ENCODE results near the gene GPD1L.
"Not testable (repeated sequence)": the region's sequence is repeated elsewhere in the genome, so short reads cannot be mapped to it uniquely, and the experiment has no call there.

GPD1L gene

DNA sequence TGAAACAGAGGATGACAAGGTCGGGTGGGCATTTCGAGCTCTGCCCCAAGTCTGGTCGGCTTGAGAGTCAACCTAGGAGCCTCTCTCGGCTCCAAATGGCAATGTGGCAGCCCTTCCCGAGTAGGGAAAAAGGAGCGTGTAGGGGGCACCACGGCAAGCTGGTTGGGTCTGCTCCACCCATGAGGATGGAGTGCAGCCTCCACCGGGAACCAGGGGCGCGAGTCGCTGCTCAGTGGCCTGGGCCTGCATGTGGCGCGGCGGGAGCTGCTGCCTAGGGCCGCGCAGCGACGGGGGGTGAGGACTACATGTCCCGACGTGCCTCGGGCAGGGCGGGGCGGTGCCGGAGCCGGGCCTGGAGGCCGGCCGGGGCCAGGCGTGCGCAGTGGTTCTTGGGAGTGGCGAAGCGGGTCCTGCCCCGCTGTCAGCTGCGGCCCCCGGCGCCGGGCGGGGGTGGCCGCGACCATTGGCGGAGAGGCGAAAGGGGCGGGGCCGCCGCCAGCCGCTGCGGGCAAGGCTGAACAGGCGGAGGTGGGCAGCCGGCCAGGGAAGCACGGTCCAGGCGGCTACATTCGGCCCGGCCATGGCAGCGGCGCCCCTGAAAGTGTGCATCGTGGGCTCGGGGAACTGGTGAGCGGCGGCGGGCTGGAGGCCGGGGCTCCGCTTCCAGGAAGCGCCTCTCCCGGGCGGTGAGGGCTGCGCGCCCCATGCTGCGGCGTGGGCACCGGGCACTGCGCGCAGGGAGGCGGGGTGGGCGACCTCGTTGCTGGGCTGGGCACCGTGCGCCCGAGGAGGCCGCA, at the start of gene GPD1L:
Gene GPD1L (plus strand): TSS at position 489 of the 797 bp plus-strand sequence. CDS start 92 bp downstream, at position 581.
- peak; percentile 56 for DNase-seq (ENCODE audit: low read depth)

DNA sequence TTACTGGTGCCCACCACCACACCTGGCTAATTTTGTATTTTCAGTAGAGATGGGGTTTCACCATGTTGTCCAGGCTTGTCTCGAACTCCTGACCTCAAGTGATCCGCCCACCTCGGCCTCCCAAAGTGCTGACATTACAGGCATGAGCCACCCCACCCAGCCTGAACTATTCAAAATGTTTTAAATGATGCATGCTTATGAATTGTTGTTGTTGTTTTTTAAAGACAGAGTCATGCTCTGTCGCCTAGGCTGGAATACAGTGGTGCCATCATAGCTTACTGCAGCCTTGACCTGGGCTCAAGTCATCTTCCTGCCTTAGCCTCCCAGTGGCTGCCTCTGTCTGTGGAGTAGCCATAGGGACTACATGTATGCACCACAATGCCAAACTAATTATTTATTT, 48.0 kb upstream of the GPD1L start:
- not testable (repeated sequence) for DNase-seq (ENCODE audit: low read depth)

DNA sequence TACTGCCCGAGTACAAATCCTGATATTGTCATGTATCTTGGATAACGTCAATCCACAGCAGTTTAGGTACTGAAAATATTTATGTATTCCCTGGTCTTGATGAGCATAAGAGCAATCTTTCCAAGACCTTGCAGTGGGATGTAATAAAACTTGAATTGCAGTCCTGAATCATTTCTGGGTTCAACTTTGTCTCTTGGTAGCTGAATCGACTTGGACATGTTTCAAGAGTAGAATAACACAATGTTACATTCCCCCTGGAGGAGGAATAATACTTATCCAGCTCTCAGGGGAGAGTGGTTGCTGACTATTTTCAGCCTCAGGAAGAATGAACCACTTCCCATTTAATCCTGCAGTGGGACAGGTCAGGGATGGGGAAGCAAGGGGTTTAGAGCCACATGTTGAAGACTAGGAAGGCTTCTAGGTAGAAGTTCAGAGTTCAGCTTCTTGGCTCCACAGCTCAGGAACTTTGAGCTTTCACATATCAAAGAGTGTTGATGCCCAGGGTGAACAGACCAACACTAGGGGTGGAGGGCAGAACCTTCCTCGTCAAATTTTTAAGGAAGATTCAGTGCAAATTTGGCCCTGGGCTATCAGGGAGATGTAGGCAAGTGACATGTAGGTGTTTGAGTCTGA, 43.4 kb upstream of the GPD1L start:
- no peak for DNase-seq (ENCODE audit: low read depth)

DNA sequence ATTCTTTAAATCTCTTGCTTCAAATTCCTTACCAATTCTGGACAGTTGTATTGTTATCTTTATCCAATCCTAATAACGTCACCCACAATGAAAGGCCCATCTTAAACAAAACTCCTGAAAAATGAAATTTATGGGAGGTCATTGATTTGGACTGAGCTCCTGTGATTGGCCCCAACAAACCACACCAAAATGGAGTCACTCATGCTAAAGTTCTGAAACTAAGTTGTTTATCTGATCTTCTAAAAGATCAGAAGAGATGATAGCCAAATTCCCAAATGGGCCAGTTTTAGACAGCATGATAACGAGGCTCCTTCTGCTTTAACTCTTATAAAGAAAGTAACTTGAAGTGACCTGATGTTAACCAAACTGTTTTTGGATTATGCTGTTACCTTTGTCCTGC, 39.7 kb upstream of the GPD1L start:
- DNase-seq (ENCODE audit: low read depth): no peak

DNA sequence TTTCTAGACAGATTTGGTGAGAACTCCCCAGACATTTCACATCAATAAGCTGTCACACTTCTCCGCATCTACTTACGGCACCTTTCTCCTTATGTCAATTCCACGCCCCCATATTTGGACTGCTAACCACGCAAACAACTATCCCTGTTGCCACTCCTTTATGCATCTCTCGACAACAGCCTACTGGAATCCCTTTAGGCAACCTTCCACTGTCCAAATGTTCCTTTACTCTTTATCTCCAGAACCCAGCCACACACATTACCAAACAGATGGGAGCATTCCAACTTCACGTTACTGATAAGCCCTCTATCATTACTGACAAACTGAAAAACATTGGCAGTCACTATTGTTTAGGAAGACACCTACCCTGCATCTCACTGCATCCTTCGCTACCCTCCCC, 32.2 kb upstream of the GPD1L start:
- DNase-seq (ENCODE audit: low read depth): not testable (repeated sequence)

DNA sequence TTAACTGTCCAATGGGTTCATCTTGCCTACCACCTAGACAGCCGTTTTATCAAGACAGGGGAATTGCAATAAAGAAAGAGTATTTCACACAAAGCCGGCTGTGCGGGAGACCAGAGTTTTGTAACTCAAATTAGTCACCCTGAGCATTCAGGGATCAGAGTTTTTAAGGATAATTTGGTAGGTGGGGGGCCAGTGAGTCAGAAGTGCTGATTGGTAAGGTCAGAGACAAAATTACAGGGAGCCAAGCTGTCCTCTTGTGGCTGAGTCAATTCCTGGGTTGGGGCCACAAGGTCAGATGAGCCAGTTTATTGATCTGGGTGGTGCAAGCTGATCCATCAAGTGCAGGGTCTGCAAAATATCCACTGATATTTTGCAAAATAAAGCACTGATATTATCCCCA, 29.9 kb upstream of the GPD1L start:
- no peak for DNase-seq (ENCODE audit: low read depth)

DNA sequence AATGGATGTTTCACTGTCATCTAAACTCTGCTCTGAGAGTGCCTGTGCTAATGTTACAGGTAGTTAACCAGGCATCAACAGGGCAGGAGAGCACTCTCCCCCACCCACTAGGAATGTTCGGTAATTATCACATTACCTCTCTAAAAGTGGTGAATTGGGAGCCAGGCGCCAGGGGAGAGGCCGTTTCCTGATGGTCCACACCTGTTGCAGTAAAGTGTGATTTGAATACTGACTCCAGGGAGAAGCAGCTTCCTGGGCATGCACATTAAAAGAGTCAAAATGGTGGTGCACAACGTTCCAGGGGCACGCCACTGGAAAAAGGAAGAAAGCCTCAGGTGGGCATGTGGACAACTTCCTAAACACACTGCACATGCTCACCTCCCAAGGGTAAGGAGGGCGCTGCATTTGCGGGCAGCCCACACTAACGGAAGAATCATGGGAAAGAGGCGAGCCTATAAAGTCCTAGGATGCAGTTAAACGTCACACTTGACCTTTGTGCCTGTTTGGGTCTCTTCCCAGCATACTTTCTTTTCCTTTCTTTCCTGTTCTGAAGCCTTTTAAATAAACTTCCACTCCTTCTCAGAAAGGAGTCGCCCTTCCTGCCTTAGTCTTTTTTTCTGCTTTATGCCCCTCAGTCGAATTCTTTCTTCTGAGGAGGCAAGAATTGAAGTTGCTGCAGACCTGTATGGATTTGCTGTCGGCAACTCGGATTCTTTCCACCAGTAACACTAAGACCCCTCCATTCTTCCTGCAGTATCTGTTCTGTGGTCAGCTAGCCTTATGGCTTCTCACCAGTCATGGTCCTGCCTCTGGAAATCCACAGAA, 28.9 kb upstream of the GPD1L start:
- DNase-seq (ENCODE audit: low read depth): no peak

DNA sequence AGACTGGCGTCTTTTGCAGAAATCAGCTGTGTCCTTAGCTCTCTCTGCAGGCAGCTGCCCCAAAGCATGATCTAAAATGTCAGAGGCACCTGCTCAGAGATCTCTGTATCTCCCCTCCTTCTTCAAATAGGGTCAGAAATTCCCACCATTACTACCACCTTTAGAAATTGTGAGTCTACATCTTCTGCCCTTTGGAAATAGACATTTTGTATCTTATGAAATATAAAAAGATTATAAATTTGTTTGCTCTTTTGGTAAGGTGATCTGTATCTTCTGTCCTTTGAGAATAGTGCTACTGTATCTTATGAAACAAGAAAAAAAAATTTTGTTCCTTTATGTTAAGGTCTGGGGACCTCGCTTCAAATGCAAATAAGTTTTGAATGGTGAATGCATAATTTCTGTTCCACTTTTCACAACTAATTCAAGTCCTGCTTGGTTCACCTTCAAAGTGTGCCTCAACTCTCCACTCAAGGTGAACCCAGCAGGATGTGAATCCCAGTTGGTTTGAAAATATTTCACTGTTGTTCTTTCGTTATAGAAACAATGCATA, 28.3 kb upstream of the GPD1L start:
- DNase-seq (ENCODE audit: low read depth): no peak

DNA sequence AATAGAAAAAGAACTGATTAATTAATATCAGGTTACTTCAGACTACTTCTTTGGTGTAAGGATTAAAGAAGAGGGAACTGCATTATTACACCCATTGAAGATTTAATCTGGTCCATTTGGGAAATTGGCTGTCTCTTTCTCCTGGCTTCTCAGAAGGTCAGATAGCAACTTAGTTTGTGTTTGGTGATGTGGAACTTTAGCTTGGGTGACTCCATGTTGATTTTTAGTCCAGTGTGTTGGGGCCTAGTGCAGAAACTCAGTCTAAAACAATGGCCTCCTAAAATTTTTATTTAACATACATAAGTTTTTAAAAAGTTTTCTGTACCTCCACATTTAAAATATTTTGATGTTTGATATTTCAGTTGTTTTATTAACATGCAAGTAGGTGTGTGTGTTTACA, 27.6 kb upstream of the GPD1L start:
- DNase-seq (ENCODE audit: low read depth): no peak

DNA sequence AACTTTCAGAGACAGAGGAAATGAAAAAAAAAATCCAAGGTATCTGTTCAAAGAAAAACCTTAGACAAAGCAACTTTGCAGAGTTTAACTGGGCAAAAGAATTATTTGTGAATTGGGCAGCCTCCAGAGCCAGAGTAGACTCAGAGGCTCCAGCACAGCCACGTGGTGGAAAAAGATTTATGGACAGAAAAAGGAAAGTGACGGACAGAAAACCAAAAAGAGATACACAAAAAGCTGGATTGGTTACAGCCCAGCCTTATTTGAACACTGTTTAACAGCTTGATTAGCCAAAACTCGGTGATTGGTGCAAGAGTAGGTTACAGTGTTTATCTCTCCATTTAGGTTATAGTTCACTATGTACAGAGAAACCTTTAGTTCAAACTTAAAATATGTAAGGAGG, 23.7 kb upstream of the GPD1L start:
- no peak for DNase-seq (ENCODE audit: low read depth)

DNA sequence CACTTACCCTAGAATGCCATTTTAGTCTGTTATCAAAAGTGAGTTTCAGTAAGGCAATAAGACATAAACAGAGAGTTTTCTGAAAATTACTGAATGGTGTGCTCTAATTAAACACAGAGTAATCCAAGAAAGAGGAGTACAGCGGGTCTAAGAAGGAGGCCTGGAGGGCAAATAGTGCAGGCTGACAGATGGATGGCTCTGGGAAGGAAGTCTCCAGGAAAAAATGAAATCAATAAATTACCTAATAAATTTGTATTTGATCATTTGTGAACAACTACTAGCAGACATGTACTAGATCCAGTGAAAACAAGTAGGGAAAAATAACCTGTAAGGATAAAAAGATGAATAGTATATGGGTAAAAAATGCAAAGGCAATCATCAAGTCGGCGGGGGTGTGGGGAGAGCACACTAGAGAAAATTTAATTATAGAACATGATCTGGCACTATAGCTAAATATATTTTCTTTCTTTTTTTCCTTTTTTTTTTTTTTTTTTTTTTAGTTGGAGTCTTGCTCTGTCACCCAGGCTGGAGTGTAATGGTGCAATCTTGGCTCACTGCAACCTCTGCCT, 22.6 kb upstream of the GPD1L start:
- no peak for DNase-seq (ENCODE audit: low read depth)

DNA sequence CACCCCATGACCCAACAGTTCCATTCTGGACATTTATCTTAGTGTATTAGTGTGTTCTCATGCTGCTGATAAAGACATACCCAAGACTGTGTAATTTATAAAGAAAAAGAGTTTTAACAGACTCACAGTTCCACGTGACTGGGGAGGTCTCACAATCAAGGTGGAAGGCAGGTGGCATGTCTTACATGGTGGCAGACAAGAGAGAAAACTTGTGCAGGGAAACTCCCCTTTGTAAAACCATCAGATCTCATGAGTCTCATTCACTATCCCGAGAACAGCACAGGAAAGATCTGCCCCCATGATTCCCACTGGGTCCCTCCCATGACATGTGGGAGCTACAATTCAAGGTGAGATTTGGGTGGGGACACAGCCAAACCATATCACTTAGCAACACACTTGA, 21.6 kb upstream of the GPD1L start:
- no peak for DNase-seq (ENCODE audit: low read depth)

DNA sequence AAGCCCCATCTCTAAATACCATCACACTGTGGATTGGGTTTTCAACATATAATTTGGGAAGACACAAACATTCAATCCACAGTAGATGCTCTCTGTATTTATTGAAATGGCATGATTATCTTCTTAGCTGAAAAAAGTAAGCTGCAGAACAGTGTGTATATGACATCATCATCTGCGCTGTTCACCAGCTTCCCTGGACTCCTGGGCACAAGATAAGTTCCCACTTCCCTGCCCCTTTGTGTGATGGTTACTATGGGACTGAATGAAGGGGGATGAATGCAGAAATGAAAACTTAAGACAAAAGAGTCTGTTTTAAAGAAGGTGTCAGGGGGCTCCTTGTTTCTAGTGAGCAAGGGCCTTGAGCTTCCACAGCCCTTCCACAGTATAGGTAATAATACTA, 20.0 kb upstream of the GPD1L start:
- no peak for DNase-seq (ENCODE audit: low read depth)

DNA sequence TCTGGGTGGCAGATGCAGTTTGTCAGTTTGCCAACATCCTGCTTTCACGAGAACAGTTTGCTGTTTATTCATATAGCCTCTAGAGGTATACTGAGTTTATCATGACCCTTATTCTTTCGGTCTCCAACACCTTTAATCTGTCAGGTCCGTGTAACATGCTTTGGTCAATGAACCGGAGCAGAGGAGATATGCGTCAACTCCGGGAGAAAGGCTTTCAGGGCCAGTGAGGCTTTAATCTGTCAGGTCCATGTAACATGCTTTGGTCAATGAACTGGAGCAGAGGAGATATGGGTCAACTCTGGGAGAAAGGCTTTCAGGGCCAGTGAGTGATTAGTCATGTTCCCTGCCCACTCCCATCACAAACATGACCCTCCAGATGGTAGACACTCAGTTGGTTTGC, 16.9 kb upstream of the GPD1L start:
- DNase-seq (ENCODE audit: low read depth): no peak

DNA sequence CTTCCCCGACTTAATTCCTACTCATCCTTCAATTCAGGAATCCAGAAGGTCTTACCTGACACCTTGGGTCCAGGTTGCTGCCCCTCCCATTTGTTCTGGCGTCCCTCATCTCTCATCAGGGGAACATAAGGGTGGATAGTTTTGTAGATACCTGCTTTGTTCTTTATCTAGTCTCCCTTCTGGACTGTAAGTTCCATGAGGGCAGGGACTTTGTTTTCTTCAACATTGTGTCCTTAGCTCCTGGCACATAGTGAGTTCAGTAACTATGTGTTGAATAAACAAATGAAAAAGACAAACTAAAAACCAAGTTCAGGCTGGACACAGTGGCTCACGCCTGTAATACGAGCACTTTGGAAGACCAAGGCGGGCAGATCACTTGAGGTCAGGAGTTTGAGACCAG, 13.2 kb upstream of the GPD1L start:
- no peak for DNase-seq (ENCODE audit: low read depth)

DNA sequence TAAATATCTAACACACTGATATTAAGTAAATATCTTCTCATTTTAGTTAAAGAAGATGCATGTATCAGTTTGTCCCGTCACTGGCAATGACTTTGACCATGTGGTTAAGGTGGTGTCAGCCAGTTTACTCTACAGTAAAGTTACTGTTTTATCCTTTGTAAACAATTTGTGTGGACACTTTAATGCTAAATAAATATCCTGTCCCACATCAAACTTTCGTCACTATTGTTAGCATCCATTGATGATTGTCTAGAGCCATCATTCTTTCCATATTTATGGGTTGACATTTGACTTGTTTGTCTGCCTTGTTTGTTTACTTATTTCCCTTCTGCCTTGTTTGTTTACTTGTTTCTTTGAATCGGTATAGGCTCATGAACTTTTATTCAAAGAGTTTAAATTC, 11.0 kb upstream of the GPD1L start:
- DNase-seq (ENCODE audit: low read depth): no peak

DNA sequence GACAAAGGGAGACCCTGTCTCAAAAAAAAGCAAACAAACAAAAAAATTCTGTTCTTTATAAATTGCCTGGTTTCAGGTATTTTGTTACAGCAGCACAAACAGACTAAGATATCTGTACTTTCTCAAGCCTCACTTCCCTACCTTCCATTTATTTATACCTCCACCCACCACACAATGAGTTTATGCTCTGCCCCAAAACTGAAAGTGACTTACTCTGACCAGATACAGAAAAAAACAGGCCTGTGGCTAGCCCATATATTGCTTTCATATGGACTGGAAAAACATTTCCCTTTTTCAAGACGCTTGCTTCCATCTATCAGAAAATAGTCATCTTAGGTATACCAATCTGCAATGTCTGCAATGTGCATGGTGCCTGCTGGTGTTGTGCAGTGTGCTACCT, 8.7 kb upstream of the GPD1L start:
- no peak for DNase-seq (ENCODE audit: low read depth)

DNA sequence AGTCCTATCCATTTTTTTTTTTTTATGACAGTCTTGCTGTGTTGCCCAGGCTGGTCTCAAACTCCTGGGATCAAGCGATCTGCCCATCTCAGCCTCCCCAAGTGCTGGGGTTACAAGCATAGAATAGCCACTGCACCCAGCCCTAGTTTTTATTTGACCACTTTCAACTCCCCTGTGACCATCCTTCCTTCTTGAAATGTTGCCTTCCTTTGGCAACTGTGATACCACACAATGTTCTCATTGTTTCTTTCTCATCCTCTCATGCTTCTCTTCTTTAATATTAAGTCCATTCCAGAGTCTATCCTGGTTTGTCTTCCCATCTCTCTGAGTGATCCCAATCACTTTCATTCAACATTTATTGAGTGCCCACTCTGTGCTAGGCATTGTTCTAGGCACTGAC, 7.9 kb upstream of the GPD1L start:
- no peak for DNase-seq (ENCODE audit: low read depth)

DNA sequence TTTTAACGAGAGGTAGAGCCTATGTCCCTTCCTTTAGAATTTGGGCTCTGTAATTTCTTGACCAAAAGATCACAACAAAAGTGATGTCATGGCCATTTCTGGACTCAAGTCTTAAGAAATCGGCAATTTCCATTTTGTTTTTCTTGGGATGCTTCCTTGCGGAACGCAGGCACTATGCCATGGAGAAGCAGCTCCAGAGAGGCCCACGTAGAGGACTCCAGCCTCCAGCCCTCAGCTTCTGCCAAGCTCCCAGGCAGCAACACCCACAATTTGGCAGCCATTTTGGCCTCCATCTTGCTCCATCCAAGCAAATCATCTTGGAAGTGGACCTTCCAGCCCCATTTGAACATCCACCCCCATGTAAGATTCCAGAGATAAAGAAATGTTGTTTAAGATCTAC, 6.0 kb upstream of the GPD1L start:
- DNase-seq (ENCODE audit: low read depth): no peak

DNA sequence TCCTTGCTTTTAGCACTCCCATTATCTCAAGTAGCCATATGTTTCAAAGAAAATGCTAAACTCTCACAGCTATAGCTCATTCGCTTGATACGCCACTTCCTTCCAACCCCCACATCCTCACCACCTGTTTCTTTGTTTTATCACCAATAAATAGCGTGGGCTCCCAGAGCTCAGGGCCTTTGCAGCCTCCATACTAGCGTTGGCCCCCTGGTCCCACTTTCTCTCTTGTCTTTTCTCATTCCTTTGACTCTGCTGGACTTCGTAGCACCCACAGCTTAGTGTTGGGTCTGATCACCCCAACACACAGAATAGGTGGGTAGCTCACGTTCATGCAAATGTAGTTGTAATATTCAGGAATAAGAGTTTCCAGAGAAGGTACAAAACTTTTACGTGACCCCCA, 4.1 kb upstream of the GPD1L start:
- no peak for DNase-seq (ENCODE audit: low read depth)

DNA sequence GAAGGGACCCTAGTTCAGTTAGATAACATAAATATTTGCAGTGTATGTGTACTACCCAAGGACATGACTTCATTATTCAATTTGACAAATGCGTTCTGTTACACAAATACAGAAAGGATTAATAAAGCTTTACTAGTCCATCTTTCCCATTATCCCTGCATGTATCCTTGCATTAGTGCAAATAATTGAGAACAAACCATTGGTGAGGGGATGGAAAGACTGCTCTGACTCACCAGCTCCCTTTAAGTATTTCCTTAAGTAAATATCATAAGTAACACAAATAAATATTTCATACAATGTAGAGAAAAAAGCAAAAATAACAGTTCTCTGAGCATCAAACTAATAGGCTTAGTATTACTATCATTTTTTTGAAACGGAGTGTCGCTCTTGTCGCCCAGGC, 1.9 kb upstream of the GPD1L start:
- DNase-seq (ENCODE audit: low read depth): no peak
